PC-3 (cell line): ENCODE data around the gene REEP2. TPM values are rescaled to one million over a fixed set of nuclear protein-coding genes. Genes with fewer than 3 reads are reported as not detected.

Experiments used
- ATAC-seq: fragments of 200-7000 bp; cut with Tn5 transposase; 2 replicates; pipeline ENCODE4 v1.9.1; 2020; ENCODE audit warnings: mild to moderate bottlenecking, moderate library complexity
- BruUV-seq: library from RNA; stranded (reverse); fragments of 400-500 nt; replicated peaks from 2 replicates; lab custom pipeline; 2021; lab: Mats Ljungman, UMichigan
- CTCF ChIA-PET: fragments of 300-600 bp; sonication (Branson Sonifier 250); formaldehyde crosslinking; loops from one replicate; lab custom pipeline; 2022; ENCODE audit warnings: antibody characterized with exemption; lab: Charles Lee
- POLR2A ChIA-PET: fragments of 300-600 bp; sonication (Branson Sonifier 250); formaldehyde crosslinking; loops from one replicate; lab custom pipeline; 2022; ENCODE audit warnings: antibody characterized with exemption; ENCODE audit not compliant: unreplicated experiment; lab: Charles Lee
- DNase-seq: peaks from one replicate; pipeline ENCODE4 v3.0.0-alpha.2; 2015
- H2AFZ ChIP-seq: fragments of 300-600 bp; sonication (generic); 2 replicates; pipeline ENCODE4 v1.6.0; 2016; ENCODE audit warnings: antibody characterized with exemption, low read length
- H3F3A ChIP-seq: fragments of 300-600 bp; sonication (generic); one replicate; pipeline ENCODE4 v1.6.0; 2017; ENCODE audit warnings: antibody characterized with exemption, low read length, control low read depth, mild to moderate bottlenecking; ENCODE audit not compliant: unreplicated experiment
- H3K27ac ChIP-seq: fragments of 300-600 bp; sonication (generic); 2 replicates; pipeline ENCODE4 v1.5.1; 2016; ENCODE audit warnings: mild to moderate bottlenecking, low read length
- H3K27me3 ChIP-seq: fragments of 300-600 bp; sonication (generic); 2 replicates; pipeline ENCODE4 v1.6.1; 2016; ENCODE audit warnings: low read length, mixed read lengths
- H3K36me3 ChIP-seq: fragments of 300-600 bp; sonication (generic); 2 replicates; pipeline ENCODE4 v1.6.1; 2016; ENCODE audit warnings: low read depth, mixed run types, low read length, mixed read lengths
- H3K4me1 ChIP-seq: fragments of 300-600 bp; sonication (generic); 2 replicates; pipeline ENCODE4 v1.5.1; 2016; ENCODE audit warnings: low read length; ENCODE audit not compliant: insufficient read depth
- H3K4me2 ChIP-seq: fragments of 300-600 bp; sonication (generic); 2 replicates; pipeline ENCODE4 v1.6.0; 2016; ENCODE audit warnings: low read length
- H3K4me3 ChIP-seq: fragments of 300-600 bp; sonication (generic); 2 replicates; pipeline ENCODE4 v1.5.1; 2016; ENCODE audit warnings: mild to moderate bottlenecking, low read length, mixed read lengths
- H3K79me2 ChIP-seq: fragments of 300-600 bp; sonication (generic); 2 replicates; pipeline ENCODE4 v1.6.1; 2017; ENCODE audit warnings: low read length, mixed read lengths
- H3K9ac ChIP-seq: fragments of 300-600 bp; sonication (generic); 2 replicates; pipeline ENCODE4 v1.6.0; 2016; ENCODE audit warnings: mild to moderate bottlenecking, low read length
- H3K9me2 ChIP-seq: fragments of 300-600 bp; sonication (generic); replicated peaks from 2 replicates; pipeline ENCODE4 v1.6.1; 2016; ENCODE audit warnings: mixed run types, low read length, mixed read lengths
- H3K9me3 ChIP-seq: fragments of 300-600 bp; sonication (generic); 2 replicates; pipeline ENCODE4 v1.6.1; 2016; ENCODE audit warnings: low read length, mixed read lengths
- H4K20me1 ChIP-seq: fragments of 300-600 bp; sonication (generic); 2 replicates; pipeline ENCODE4 v1.6.1; 2016; ENCODE audit warnings: low read length, mixed read lengths
- CTCF ChIP-seq: fragments of 300-600 bp; sonication (generic); conservative IDR thresholded peaks from 2 replicates; pipeline ENCODE4 v1.5.1; 2017; ENCODE audit warnings: antibody characterized with exemption, low read depth, mild to moderate bottlenecking, low read length
- EZH2 ChIP-seq: fragments of 300-600 bp; sonication (generic); IDR thresholded peaks from one replicate; pipeline ENCODE4 v1.6.1; 2017; ENCODE audit warnings: antibody characterized with exemption, mild to moderate bottlenecking, low read length; ENCODE audit not compliant: unreplicated experiment
- EZH2phosphoT487 ChIP-seq: fragments of 300-600 bp; sonication (generic); IDR thresholded peaks from 2 replicates; pipeline ENCODE4 v1.6.1; 2018; ENCODE audit warnings: mild to moderate bottlenecking, antibody characterized with exemption, low read length, borderline replicate concordance
- intact Hi-C: fragments of 100-400 bp; cut with micrococcal nuclease; formaldehyde crosslinking; loops from 2 replicates; pipeline ENCODE4 v1.9.0; 2023
- total RNA-seq: library from RNA; depleted of rRNA; stranded (reverse); fragments of >200 nt; gene quantifications from 2 replicates; pipeline ENCODE4 v1.2.3, GENCODE V29; 2014

The REEP2 gene
- total RNA-seq, 1 experiment from 2014 or later, result 2.5 TPM

GRCh38 chr5:138489683-138490061, 50.8 kb downstream of the REEP2 start:
- H3K4me3 ChIP-seq, result no peak overlapping the region
- ChIA-PET CTCF (no interaction called here), POLR2A (no interaction called here)
- intact Hi-C loops, result no loop called here
- H2AFZ ChIP-seq, result no peak overlapping the region
- H3K79me2 ChIP-seq, result no peaks in the 10 kb centered on the region
- no peaks in the 10 kb centered on the region for H3K9me2 ChIP-seq
- no peak for TF ChIP-seq EZH2phosphoT487
- TF ChIP-seq CTCF, result no peak
- no peak for TF ChIP-seq EZH2
- no peaks in the 10 kb centered on the region for H3K36me3 ChIP-seq
- no peak for ATAC-seq
- H3K9me3 ChIP-seq, result no peaks in the 10 kb centered on the region
- no peak overlapping the region for H3K9ac ChIP-seq
- peaks cover 23% of the 10 kb centered on the region for H3K27me3 ChIP-seq
- H3K4me1 ChIP-seq, result 0 out of 2 replicates have a peak, but pooled peaks cover 6% of the 10 kb centered on the region
- H4K20me1 ChIP-seq, result no peaks in the 10 kb centered on the region
- BruUV-seq, result no TSS peak
- no peak overlapping the region for H3K4me2 ChIP-seq
- no peaks in the 10 kb centered on the region for H3F3A ChIP-seq
- no peak for DNase-seq
- no peak overlapping the region for H3K27ac ChIP-seq

- no peak for ATAC-seq
- no peak overlapping the region for H3K4me3 ChIP-seq
- no peaks in the 10 kb centered on the region for H3K9me3 ChIP-seq
- no peaks in the 10 kb centered on the region for H3K79me2 ChIP-seq
- H3F3A ChIP-seq, result no peaks in the 10 kb centered on the region
- H3K27me3 ChIP-seq, result peaks cover 23% of the 10 kb centered on the region
- no peaks in the 10 kb centered on the region for H3K36me3 ChIP-seq
- H2AFZ ChIP-seq, result no peak overlapping the region
- no peak overlapping the region for H3K9ac ChIP-seq
- H3K27ac ChIP-seq, result no peak overlapping the region
- DNase-seq, result no peak
- POLR2A ChIA-PET, result interaction anchor here (0.5 kb wide), 1 partner anchor 26 kb away, joined by 5 read pairs; no protein-coding TSS in a partner anchor
- H3K4me2 ChIP-seq, result no peak overlapping the region
- 0 out of 2 replicates have a peak, but pooled peaks cover 6% of the 10 kb centered on the region for H3K4me1 ChIP-seq
- TF ChIP-seq EZH2phosphoT487 (no peak), CTCF (no peak), EZH2 (no peak)
- no TSS peak for BruUV-seq
- intact Hi-C loops, result no loop called here
- no peaks in the 10 kb centered on the region for H4K20me1 ChIP-seq
- CTCF ChIA-PET, result no interaction called here
- no peaks in the 10 kb centered on the region for H3K9me2 ChIP-seq
Observed at GRCh38 chr5:138490648-138491283, 51.9 kb downstream of the REEP2 start.

- CTCF ChIA-PET, result no interaction called here
- POLR2A ChIA-PET, result interaction anchor here (0.5 kb wide), 1 partner anchor 26 kb away, joined by 5 read pairs; no protein-coding TSS in a partner anchor
- Histone ChIP-seq H3K27me3 (peaks cover 23% of the 10 kb centered on the region), H3K4me3 (peak overlapping the region; percentile 63), H3K9me3 (no peaks in the 10 kb centered on the region), H3K9me2 (no peaks in the 10 kb centered on the region), H4K20me1 (no peaks in the 10 kb centered on the region), H3K9ac (no peak overlapping the region), H3K27ac (no peak overlapping the region), H3F3A (no peaks in the 10 kb centered on the region), H3K36me3 (no peaks in the 10 kb centered on the region), H3K4me2 (peak overlapping the region; percentile 93), H2AFZ (peak overlapping the region; percentile 86), H3K79me2 (no peaks in the 10 kb centered on the region), H3K4me1 (0 out of 2 replicates have a peak, but pooled peaks cover 6% of the 10 kb centered on the region)
- no TSS peak for BruUV-seq
- intact Hi-C loops, result no loop called here
- TF ChIP-seq EZH2 (no peak), CTCF (no peak), EZH2phosphoT487 (no peak)
- ATAC-seq (no peak; the same call in 1 of the 2 replicates), DNase-seq (no peak)
Observed at GRCh38 chr5:138491284-138491648, 52.4 kb downstream of the REEP2 start.
